ENCODE data around the gene PCDH15. TPM values are rescaled to one million over a fixed set of nuclear protein-coding genes. Genes with fewer than 3 reads are reported as not detected.

Gene PCDH15
- total and polyA plus RNA-seq, 12 donors: 1.9 to 34.2 (median 10.2) TPM

DNA sequence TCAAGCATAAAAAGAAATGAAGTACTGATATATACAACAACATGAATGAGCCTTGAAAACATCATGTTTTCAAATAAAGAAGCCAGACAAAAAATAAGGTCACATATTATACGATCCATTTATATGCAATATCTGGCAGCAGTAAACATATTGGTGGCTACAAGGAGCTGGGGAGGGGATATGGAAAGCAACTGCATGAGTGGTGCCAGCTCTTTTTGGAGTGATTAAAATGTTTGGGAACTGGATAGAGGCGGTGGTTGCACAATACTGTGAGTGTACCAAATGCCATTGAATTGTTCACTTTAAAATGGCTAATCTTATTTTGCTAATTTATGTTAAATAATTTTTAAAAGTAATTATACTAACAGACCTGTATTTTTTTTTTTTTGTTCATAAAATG is 481.7 kb downstream of the PCDH15 start:
- WGBS, 4 donors: 89 to 96% (median 90%) methylated on average over 2 of the region's 2 CpGs

DNA sequence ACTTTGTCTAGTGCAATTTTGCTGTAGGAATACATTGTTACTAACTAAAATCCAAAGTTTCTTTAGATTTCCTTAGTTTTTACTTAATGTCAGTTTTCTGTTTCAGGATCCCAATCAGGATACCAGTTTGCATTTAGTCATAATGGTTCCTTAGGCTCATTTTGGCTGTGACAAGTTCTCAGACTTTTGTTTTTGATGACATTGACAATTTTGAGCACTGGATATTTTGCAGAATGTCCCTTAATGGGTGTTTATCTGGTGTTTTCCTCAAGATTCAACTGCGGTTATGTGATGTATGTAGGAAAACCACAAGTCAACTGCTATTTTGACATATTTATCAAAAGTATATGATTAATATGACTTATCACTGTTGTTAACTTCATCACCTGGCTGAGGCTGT is 482.6 kb downstream of the PCDH15 start:
- 73 to 90% (median 85%) methylated on average over 1 of the region's 1 CpG for WGBS, 4 donors
- DNase-seq: no peak
- Histone ChIP-seq H3K4me1 (replicated peaks in 1 of 2) (no peaks in the 10 kb centered on the region), H3K27ac (no peak overlapping the region), H3K4me3 (no peak overlapping the region), H3K27me3 (no peaks in the 10 kb centered on the region), H3K9me3 (replicated peaks in 1 of 3) (no peaks in the 10 kb centered on the region), H3K36me3 (replicated peaks in 1 of 2) (no peaks in the 10 kb centered on the region)
- intact Hi-C loops (cut with DNase I): no loop called here
- TF ChIP-seq, protein P1, sequence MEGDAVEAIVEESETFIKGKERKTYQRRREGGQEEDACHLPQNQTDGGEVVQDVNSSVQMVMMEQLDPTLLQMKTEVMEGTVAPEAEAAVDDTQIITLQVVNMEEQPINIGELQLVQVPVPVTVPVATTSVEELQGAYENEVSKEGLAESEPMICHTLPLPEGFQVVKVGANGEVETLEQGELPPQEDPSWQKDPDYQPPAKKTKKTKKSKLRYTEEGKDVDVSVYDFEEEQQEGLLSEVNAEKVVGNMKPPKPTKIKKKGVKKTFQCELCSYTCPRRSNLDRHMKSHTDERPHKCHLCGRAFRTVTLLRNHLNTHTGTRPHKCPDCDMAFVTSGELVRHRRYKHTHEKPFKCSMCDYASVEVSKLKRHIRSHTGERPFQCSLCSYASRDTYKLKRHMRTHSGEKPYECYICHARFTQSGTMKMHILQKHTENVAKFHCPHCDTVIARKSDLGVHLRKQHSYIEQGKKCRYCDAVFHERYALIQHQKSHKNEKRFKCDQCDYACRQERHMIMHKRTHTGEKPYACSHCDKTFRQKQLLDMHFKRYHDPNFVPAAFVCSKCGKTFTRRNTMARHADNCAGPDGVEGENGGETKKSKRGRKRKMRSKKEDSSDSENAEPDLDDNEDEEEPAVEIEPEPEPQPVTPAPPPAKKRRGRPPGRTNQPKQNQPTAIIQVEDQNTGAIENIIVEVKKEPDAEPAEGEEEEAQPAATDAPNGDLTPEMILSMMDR (IDR thresholded peaks at IDR 0.05): no peak
- TF ChIP-seq POLR2A (IDR thresholded peaks at IDR 0.05): no peak

More for the DNA sequence above, 481.7 kb downstream of the PCDH15 start:
- no peak overlapping the region for H3K27ac ChIP-seq
- no peaks in the 10 kb centered on the region for H3K4me1 ChIP-seq (replicated peaks in 1 of 2)
- TF ChIP-seq, protein P1 (IDR thresholded peaks at IDR 0.05): no peak
- TF ChIP-seq POLR2A (IDR thresholded peaks at IDR 0.05): no peak
- H3K9me3 ChIP-seq (replicated peaks in 1 of 3): no peaks in the 10 kb centered on the region
- no peaks in the 10 kb centered on the region for H3K27me3 ChIP-seq
- H3K4me3 ChIP-seq: no peak overlapping the region
- intact Hi-C loops (cut with DNase I): no loop called here
- H3K36me3 ChIP-seq (replicated peaks in 1 of 2): no peaks in the 10 kb centered on the region
- DNase-seq: no peak

DNA sequence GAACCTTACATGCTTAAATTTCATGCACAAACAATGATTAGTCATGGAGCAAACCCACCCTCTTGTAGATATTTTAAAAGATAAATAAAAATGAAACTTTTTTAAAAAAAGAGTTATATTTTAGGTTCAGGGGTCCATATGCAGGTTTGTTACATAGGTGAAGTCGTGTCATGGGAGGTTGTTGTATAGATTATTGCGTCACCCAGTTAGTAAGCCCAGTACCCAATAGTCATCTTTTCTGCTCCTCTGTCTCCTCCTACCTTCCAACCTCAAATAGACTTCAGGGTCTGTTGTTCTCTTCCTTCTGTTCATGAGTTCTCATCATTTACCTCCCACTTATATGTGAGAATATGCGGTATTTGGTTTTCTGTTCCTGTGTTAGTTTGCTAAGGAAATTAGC is 486.6 kb downstream of the PCDH15 start:
- TF ChIP-seq POLR2A (IDR thresholded peaks at IDR 0.05): no peak
- TF ChIP-seq, protein P1 (IDR thresholded peaks at IDR 0.05): no peak
- Histone ChIP-seq H3K36me3 (replicated peaks in 1 of 2) (no peaks in the 10 kb centered on the region), H3K4me3 (no peak overlapping the region), H3K27me3 (no peaks in the 10 kb centered on the region), H3K4me1 (replicated peaks in 1 of 2) (no peaks in the 10 kb centered on the region), H3K27ac (no peak overlapping the region), H3K9me3 (replicated peaks in 1 of 3) (no peaks in the 10 kb centered on the region)
- DNase-seq: no peak
- 94 to 100% (median 96%) methylated on average over 3 of the region's 3 CpGs for WGBS, 4 donors
- intact Hi-C loops (cut with DNase I): no loop called here

DNA sequence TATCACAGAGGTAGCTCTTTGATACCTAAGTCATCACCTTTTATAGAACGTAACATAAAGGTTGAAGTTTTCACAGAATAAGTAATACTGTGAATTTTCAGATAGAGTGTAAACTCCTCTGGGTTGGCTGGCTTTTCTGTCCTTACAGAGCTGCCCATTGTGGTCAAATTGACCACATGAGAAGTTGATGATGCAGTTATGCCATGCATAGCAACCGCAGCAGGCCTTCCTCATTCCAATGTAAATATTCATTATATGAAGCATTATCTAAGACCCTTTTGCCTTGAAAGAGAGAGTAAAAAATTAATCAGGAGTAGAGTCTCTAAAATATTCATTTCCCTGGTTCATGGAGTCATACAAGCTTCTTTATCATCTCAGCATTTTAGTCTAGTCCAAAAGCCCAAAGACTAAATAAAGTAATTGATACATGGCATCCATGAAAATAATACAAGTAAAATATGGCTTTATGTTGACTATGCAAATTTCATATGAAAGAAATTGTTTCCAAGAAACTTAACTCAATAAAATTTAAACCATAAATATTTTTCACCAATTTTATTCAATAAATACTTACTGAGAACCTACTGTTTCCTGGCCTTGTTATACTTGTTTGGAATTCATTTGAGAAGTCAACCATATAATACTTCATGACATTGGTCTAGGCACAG is 516.4 kb downstream of the PCDH15 start:
- WGBS, 4 donors: 85 to 92% (median 88%) methylated on average over 2 of the region's 2 CpGs
- Histone ChIP-seq H3K4me1 (replicated peaks in 1 of 2) (no peaks in the 10 kb centered on the region), H3K27me3 (no peaks in the 10 kb centered on the region), H3K27ac (no peak overlapping the region), H3K36me3 (replicated peaks in 1 of 2) (no peaks in the 10 kb centered on the region), H3K4me3 (no peak overlapping the region), H3K9me3 (replicated peaks in 1 of 3) (no peaks in the 10 kb centered on the region)
- no peak for DNase-seq
- TF ChIP-seq, protein P1 (IDR thresholded peaks at IDR 0.05): no peak
- TF ChIP-seq POLR2A (IDR thresholded peaks at IDR 0.05): no peak
- intact Hi-C loops (cut with DNase I): no loop called here
